HL-60 (cell line): ENCODE data around the gene ZNF800.
"Not testable (repeated sequence)": the region's sequence is repeated elsewhere in the genome, so short reads cannot be mapped to it uniquely, and the experiment has no call there.

Experiments used
- DNase-seq, 2 experiments: peaks; one replicate each; pipeline ENCODE4 v3.0.0-alpha.2; 2010 to 2020; ENCODE audit warnings: low read depth in 1 of 2, low spot score in 1 of 2
- H3K27ac ChIP-seq: fragments of 250-450 bp; sonication (Bioruptor Pico); replicated peaks from 2 replicates; pipeline ENCODE4 v1.5.1; 2020; ENCODE audit warnings: mild to moderate bottlenecking, moderate library complexity
- H3K27me3 ChIP-seq: fragments of 250-450 bp; sonication (Bioruptor Pico); 2 replicates; pipeline ENCODE4 v1.5.1; 2021; ENCODE audit warnings: mild to moderate bottlenecking, moderate library complexity; ENCODE audit not compliant: insufficient read depth, poor library complexity, severe bottlenecking
- H3K4me3 ChIP-seq: replicated peaks from 2 replicates; pipeline ENCODE4 v1.5.1; 2011; ENCODE audit warnings: mild to moderate bottlenecking, control low read depth, low read length; ENCODE audit not compliant: insufficient read depth
- GABPA ChIP-seq: IDR thresholded peaks from 2 replicates; pipeline ENCODE4 v1.6.1; 2012; ENCODE audit warnings: low read depth
- POLR2AphosphoS5 ChIP-seq: IDR thresholded peaks from 2 replicates; pipeline ENCODE4 v1.6.1; 2012; ENCODE audit warnings: low read depth
- SPI1 ChIP-seq: IDR thresholded peaks from 2 replicates; pipeline ENCODE4 v1.6.1; 2012; ENCODE audit warnings: low read depth, mild to moderate bottlenecking, borderline replicate concordance
- TF ChIP-seq, protein P1 (sequence below): IDR thresholded peaks from one replicate; pipeline ENCODE4 v1.5.1; 2011; ENCODE audit warnings: low read length, control low read depth, inconsistent platforms; ENCODE audit not compliant: insufficient read depth
- TF ChIP-seq, protein P2 (sequence below): IDR thresholded peaks from 2 replicates; pipeline ENCODE4 v1.6.1; 2012; ENCODE audit warnings: low read depth; ENCODE audit not compliant: insufficient replicate concordance

Gene ZNF800

DNA sequence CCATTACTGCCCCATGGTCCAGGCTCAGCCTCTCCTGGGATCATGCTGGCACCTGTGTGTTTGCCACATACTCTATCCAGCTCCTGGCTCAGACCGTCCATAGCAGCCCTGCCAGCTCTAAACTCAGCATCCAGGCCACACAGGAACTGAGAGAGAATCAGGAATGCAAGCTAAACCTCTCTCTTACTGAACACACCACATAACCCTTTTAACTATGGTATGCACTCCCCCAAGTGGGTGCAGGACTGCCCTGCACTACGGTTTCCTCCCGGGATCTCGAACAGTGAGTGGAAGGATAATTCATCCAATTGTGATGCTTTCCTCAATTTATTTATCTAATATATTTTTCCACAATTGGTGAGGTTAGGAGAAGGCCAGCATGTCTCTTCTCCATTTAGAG lies 17.1 kb upstream of the ZNF800 start:
- TF ChIP-seq, protein P1, sequence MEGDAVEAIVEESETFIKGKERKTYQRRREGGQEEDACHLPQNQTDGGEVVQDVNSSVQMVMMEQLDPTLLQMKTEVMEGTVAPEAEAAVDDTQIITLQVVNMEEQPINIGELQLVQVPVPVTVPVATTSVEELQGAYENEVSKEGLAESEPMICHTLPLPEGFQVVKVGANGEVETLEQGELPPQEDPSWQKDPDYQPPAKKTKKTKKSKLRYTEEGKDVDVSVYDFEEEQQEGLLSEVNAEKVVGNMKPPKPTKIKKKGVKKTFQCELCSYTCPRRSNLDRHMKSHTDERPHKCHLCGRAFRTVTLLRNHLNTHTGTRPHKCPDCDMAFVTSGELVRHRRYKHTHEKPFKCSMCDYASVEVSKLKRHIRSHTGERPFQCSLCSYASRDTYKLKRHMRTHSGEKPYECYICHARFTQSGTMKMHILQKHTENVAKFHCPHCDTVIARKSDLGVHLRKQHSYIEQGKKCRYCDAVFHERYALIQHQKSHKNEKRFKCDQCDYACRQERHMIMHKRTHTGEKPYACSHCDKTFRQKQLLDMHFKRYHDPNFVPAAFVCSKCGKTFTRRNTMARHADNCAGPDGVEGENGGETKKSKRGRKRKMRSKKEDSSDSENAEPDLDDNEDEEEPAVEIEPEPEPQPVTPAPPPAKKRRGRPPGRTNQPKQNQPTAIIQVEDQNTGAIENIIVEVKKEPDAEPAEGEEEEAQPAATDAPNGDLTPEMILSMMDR, result no peak
- no peak for TF ChIP-seq GABPA
- TF ChIP-seq, protein P2, sequence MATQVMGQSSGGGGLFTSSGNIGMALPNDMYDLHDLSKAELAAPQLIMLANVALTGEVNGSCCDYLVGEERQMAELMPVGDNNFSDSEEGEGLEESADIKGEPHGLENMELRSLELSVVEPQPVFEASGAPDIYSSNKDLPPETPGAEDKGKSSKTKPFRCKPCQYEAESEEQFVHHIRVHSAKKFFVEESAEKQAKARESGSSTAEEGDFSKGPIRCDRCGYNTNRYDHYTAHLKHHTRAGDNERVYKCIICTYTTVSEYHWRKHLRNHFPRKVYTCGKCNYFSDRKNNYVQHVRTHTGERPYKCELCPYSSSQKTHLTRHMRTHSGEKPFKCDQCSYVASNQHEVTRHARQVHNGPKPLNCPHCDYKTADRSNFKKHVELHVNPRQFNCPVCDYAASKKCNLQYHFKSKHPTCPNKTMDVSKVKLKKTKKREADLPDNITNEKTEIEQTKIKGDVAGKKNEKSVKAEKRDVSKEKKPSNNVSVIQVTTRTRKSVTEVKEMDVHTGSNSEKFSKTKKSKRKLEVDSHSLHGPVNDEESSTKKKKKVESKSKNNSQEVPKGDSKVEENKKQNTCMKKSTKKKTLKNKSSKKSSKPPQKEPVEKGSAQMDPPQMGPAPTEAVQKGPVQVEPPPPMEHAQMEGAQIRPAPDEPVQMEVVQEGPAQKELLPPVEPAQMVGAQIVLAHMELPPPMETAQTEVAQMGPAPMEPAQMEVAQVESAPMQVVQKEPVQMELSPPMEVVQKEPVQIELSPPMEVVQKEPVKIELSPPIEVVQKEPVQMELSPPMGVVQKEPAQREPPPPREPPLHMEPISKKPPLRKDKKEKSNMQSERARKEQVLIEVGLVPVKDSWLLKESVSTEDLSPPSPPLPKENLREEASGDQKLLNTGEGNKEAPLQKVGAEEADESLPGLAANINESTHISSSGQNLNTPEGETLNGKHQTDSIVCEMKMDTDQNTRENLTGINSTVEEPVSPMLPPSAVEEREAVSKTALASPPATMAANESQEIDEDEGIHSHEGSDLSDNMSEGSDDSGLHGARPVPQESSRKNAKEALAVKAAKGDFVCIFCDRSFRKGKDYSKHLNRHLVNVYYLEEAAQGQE, result no peak
- no peak for TF ChIP-seq SPI1
- no peak for TF ChIP-seq POLR2AphosphoS5
- Histone ChIP-seq H3K27ac (no peak overlapping the region), H3K27me3 (no peaks in the 10 kb centered on the region), H3K4me3 (no peak overlapping the region)
- no peak for DNase-seq

DNA sequence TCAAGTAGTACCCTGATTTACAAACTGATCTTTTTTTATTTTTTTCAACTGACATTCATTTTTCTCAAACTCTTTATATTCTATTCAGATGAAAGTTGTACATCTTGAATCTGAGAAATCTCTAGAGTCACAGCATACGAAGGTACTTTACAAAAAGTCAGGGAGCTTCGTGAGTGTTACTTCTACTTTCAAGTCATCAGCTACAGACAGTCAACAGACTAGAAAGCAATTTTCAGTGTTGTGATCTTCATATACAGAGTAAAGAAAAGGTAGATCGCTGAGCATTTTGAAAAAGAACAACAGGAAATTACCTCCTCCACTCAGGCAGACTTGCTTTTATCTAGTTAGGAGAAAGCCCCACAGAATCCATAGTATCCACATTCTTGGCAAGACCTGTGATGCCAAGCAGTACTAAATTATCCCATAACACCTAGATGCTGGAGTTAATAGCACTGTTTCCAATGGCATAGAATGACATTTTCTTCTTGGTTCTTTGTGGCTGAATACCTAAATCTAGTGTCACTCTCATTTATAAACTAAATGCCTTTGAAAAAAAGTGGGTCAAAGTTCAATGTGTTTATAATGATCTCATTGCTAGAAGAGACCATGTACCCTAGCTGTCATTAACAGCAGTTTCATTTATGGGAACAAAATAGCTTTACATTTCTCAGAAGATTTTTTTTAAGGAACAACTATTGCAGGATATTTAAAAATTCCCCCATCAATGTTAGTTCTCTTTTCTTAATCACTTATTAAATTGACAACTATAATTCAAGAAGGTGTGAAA lies 12.0 kb upstream of the ZNF800 start:
- no peak for TF ChIP-seq POLR2AphosphoS5
- TF ChIP-seq SPI1, result no peak
- no peak for TF ChIP-seq GABPA
- TF ChIP-seq, protein P1, result no peak
- TF ChIP-seq, protein P2, result no peak
- no peak for DNase-seq
- Histone ChIP-seq H3K4me3 (no peak overlapping the region), H3K27ac (no peak overlapping the region), H3K27me3 (peaks cover 6% of the 10 kb centered on the region)

DNA sequence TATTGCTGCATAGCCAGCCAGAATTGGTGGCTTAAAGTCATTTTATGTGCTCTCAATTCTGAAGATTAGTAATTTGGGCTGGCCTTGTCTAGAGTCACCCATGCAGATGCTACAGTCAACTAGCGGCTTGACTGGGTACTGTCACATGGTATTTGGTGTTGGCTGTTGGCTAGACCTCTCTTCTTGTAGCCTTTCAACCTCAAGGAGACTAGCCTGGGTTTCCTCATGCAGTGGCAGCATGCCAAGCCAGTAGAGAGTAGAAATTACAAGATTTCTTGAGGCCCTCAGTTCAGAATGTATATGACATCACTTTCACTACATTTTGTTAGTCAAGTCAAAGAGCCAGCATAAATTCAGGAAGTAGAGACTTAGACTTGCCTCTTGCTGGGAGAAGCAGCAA lies 3.7 kb upstream of the ZNF800 start:
- Histone ChIP-seq H3K27me3 (no peaks in the 10 kb centered on the region), H3K4me3 (no peak overlapping the region), H3K27ac (no peak overlapping the region)
- peak; percentile 57; the same call in 1 of the 2 replicates for TF ChIP-seq POLR2AphosphoS5
- peak; percentile 29; the same call in 1 of the 2 replicates for TF ChIP-seq SPI1
- TF ChIP-seq, protein P2, result no peak
- no peak for TF ChIP-seq GABPA
- TF ChIP-seq, protein P1, result peak; percentile 29
- peak; percentile 90 to 96 for DNase-seq

DNA sequence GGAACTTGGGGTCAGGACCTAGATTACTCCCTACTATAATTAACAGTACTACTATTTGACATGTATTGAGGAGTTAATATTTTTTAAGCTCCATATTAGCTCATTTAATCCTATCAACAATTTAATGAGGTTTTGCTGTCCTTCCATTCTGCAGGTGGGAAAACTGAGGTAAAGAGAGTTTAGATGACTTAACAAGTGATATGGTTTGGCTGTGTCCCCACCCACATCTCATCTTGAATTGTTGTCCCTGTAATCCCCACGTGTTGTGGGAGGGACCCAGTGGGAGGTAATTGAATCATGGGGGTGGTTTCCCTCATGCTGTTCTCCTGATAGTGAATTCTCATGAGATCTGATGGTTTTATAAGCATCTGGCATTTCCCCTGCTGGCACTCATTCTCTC lies 2.6 kb upstream of the ZNF800 start:
- H3K27me3 ChIP-seq, H3K27ac ChIP-seq, DNase-seq, H3K4me3 ChIP-seq: not testable (repeated sequence)
